ENCODE data around the gene PYGB. TPM values are rescaled to one million over a fixed set of nuclear protein-coding genes. Genes with fewer than 3 reads are reported as not detected.

PYGB gene
- total RNA-seq, 4 donors from 2014 or later, result 63.7 to 94.6 (median 82.4) TPM

GRCh38 chr20:25287631-25288290 lies 39.9 kb downstream of the PYGB start:
- TF ChIP-seq CTCF (IDR thresholded peaks at IDR 0.05), result no peak
- DNase-seq (ENCODE audit: low spot score) (no peak), ATAC-seq (ENCODE audit: low FRiP score) (no peak)

GRCh38 chr20:25288291-25289181 lies 40.7 kb downstream of the PYGB start:
- TF ChIP-seq CTCF (IDR thresholded peaks at IDR 0.05), result no peak
- DNase-seq (ENCODE audit: low spot score) (no peak), ATAC-seq (ENCODE audit: low FRiP score) (no peak)

GRCh38 chr20:25289886-25290597 lies 42.2 kb downstream of the PYGB start:
- DNase-seq (ENCODE audit: low spot score) (no peak), ATAC-seq (ENCODE audit: low FRiP score) (no peak)

GRCh38 chr20:25290646-25291431 lies 43.0 kb downstream of the PYGB start:
- no peak for TF ChIP-seq CTCF (IDR thresholded peaks at IDR 0.05)
- DNase-seq (ENCODE audit: low spot score) (no peak), ATAC-seq (ENCODE audit: low FRiP score) (no peak)

More at GRCh38 chr20:25289886-25290597, 42.2 kb downstream of the PYGB start:
- no peak for TF ChIP-seq CTCF (IDR thresholded peaks at IDR 0.05)

GRCh38 chr20:25291432-25292133 lies 43.7 kb downstream of the PYGB start:
- ATAC-seq (ENCODE audit: low FRiP score) (no peak), DNase-seq (ENCODE audit: low spot score) (no peak)
- TF ChIP-seq CTCF (IDR thresholded peaks at IDR 0.05), result no peak
